Muscle layer of colon (tissue), 2 donors: ENCODE data around the gene RBBP8NL.

Source experiments
- H3K27ac ChIP-seq: one replicate; pipeline ENCODE4 v1.7.0; 2013; ENCODE audit warnings: low read depth, mild to moderate bottlenecking, low read length, moderate library complexity
- H3K27me3 ChIP-seq, 2 donors: one replicate each; pipeline ENCODE4 v1.7.0; 2013; ENCODE audit warnings: low read length in 2 of 2, mild to moderate bottlenecking in 2 of 2; ENCODE audit not compliant: insufficient read depth in 2 of 2, control insufficient read depth in 1 of 2
- H3K36me3 ChIP-seq: one replicate; pipeline ENCODE4 v1.7.0; 2013; ENCODE audit warnings: mild to moderate bottlenecking, low read length; ENCODE audit not compliant: insufficient read depth
- H3K4me1 ChIP-seq: one replicate; pipeline ENCODE4 v1.7.0; 2013; ENCODE audit warnings: mild to moderate bottlenecking, low read length; ENCODE audit not compliant: insufficient read depth
- H3K4me3 ChIP-seq, 2 donors: one replicate each; pipeline ENCODE4 v1.7.0; 2013; ENCODE audit warnings: low read length in 2 of 2, low read depth in 1 of 2, mild to moderate bottlenecking in 1 of 2, moderate library complexity in 1 of 2
- H3K9ac ChIP-seq: one replicate; pipeline ENCODE4 v1.7.0; 2013; ENCODE audit warnings: low read length
- H3K9me3 ChIP-seq: one replicate; pipeline ENCODE4 v1.7.0; 2013; ENCODE audit warnings: mild to moderate bottlenecking, low read length
- donor health status: abdominal sarcoma.
- donor health status: Adenocarcinoma of cecum.

RBBP8NL gene

GRCh38 chr20:62364911-62365736 lies 62.2 kb downstream of the RBBP8NL start:
- Histone ChIP-seq H3K4me3 (peak overlapping the region; percentile 20 to 92), H3K4me1 (peaks cover 65% of the 10 kb centered on the region), H3K27me3 (peaks cover 0 to 6% of the 10 kb centered on the region in 2 donors), H3K9me3 (no peaks in the 10 kb centered on the region), H3K36me3 (no peaks in the 10 kb centered on the region), H3K9ac (peak overlapping the region; percentile 87), H3K27ac (peak overlapping the region; percentile 96)

GRCh38 chr20:62363920-62364851 lies 63.2 kb downstream of the RBBP8NL start:
- peaks cover 60% of the 10 kb centered on the region for H3K4me1 ChIP-seq
- H3K9me3 ChIP-seq = no peaks in the 10 kb centered on the region
- H3K27me3 ChIP-seq = no peaks in the 10 kb centered on the region
- peak overlapping the region in 1 of 2 donors; percentile 92 for H3K4me3 ChIP-seq
- no peaks in the 10 kb centered on the region for H3K36me3 ChIP-seq
- H3K9ac ChIP-seq = peak overlapping the region; percentile 87
- peak overlapping the region; percentile 96 for H3K27ac ChIP-seq

GRCh38 chr20:62362991-62363919 lies 64.1 kb downstream of the RBBP8NL start:
- H3K9ac ChIP-seq = peak overlapping the region; percentile 87

GRCh38 chr20:62362590-62362940 lies 64.8 kb downstream of the RBBP8NL start:
- no peak overlapping the region for H3K4me3 ChIP-seq
- H3K36me3 ChIP-seq = no peaks in the 10 kb centered on the region
- no peaks in the 10 kb centered on the region for H3K9me3 ChIP-seq
- H3K27me3 ChIP-seq = no peaks in the 10 kb centered on the region
- H3K27ac ChIP-seq = peak overlapping the region; percentile 96
- no peak overlapping the region for H3K9ac ChIP-seq
- H3K4me1 ChIP-seq = peaks cover 63% of the 10 kb centered on the region

More at GRCh38 chr20:62362991-62363919, 64.1 kb downstream of the RBBP8NL start:
- Histone ChIP-seq H3K9me3 (no peaks in the 10 kb centered on the region), H3K4me3 (peak overlapping the region in 1 of 2 donors; percentile 92), H3K27ac (peak overlapping the region; percentile 96), H3K36me3 (no peaks in the 10 kb centered on the region), H3K27me3 (no peaks in the 10 kb centered on the region), H3K4me1 (peaks cover 63% of the 10 kb centered on the region)

- no peaks in the 10 kb centered on the region for H3K9me3 ChIP-seq
- no peaks in the 10 kb centered on the region for H3K36me3 ChIP-seq
- no peaks in the 10 kb centered on the region for H3K27me3 ChIP-seq
- peaks cover 67% of the 10 kb centered on the region for H3K4me1 ChIP-seq
- no peak overlapping the region for H3K4me3 ChIP-seq
- no peak overlapping the region for H3K9ac ChIP-seq
- H3K27ac ChIP-seq = peak overlapping the region; percentile 96
Measured at GRCh38 chr20:62361799-62362589, 65.3 kb downstream of the RBBP8NL start.

GRCh38 chr20:62360854-62361798 lies 66.2 kb downstream of the RBBP8NL start:
- no peaks in the 10 kb centered on the region for H3K36me3 ChIP-seq
- peaks cover 76% of the 10 kb centered on the region for H3K4me1 ChIP-seq
- H3K9me3 ChIP-seq = no peaks in the 10 kb centered on the region
- H3K4me3 ChIP-seq = no peak overlapping the region
- no peaks in the 10 kb centered on the region for H3K27me3 ChIP-seq
- no peak overlapping the region for H3K9ac ChIP-seq
- peak overlapping the region; percentile 96 for H3K27ac ChIP-seq
